HepG2 (cell line): Measurements from ENCODE around the gene EFCAB8. TPM values are rescaled to one million over a fixed set of nuclear protein-coding genes. Genes with fewer than 3 reads are reported as not detected.

Source experiments
- ARID4A ChIP-seq: sonication (generic); formaldehyde crosslinking; IDR thresholded peaks from 2 replicates; pipeline ENCODE4 v1.5.0; 2020; ENCODE audit warnings: mild to moderate bottlenecking, missing genetic modification reagents, borderline replicate concordance
- CEBPG ChIP-seq: IDR thresholded peaks from 2 replicates; pipeline ENCODE4 v1.6.1; 2016
- EED ChIP-seq: sonication (generic); formaldehyde crosslinking; IDR thresholded peaks from 2 replicates; pipeline ENCODE4 v1.5.0; 2020; ENCODE audit warnings: mild to moderate bottlenecking, missing genetic modification reagents
- FOXK2 ChIP-seq: fragments of 450-650 bp; IDR thresholded peaks from 2 replicates; pipeline ENCODE4 v1.6.1; 2016
- LCORL ChIP-seq, 2 experiments: fragments of 450-650 bp in 1 of 2; sonication (generic) in 1 of 2; formaldehyde crosslinking in 1 of 2; IDR thresholded peaks; 2 replicates each; pipeline versions ENCODE4 v1.5.0 to v1.6.1; 2017 to 2020; ENCODE audit warnings: antibody characterized with exemption in 1 of 2, missing genetic modification reagents in 1 of 2
- MTA1 ChIP-seq: sonication (generic); formaldehyde crosslinking; IDR thresholded peaks from 2 replicates; pipeline ENCODE4 v1.4.0; 2020; ENCODE audit warnings: missing genetic modification reagents, mild to moderate bottlenecking, borderline replicate concordance
- REXO4 ChIP-seq: sonication (generic); formaldehyde crosslinking; IDR thresholded peaks from 2 replicates; pipeline ENCODE4 v1.8.0; 2022; ENCODE audit warnings: missing genetic modification reagents, mild to moderate bottlenecking, borderline replicate concordance
- ZIK1 ChIP-seq: sonication (generic); formaldehyde crosslinking; IDR thresholded peaks from 2 replicates; pipeline ENCODE4 v1.5.0; 2020; ENCODE audit warnings: mild to moderate bottlenecking, low read depth, missing genetic modification reagents, borderline replicate concordance
- ZNF136 ChIP-seq: sonication (generic); formaldehyde crosslinking; IDR thresholded peaks from 2 replicates; pipeline ENCODE4 v1.8.1; 2022; ENCODE audit warnings: low read depth, mild to moderate bottlenecking, moderate library complexity, missing genetic modification reagents
- polyA plus RNA-seq, 8 experiments: library from polyadenylated mRNA; depleted of rRNA in 3 of 8; stranded (reverse) in 7 of 8; unstranded in 1 of 8; fragments of >200 nt; fragmentation: Illumina TruSeq in 4 of 8; extraction: Trizol in 4 of 8; gene quantifications; 2 replicates each; pipeline versions ENCODE4 v1.2.1 to v1.2.3, GENCODE V29; 2011 to 2016; ENCODE audit warnings: low read depth in 4 of 8, missing spikeins in 1 of 8, mixed read lengths in 1 of 8; ENCODE audit not compliant: insufficient read depth in 1 of 8
- total RNA-seq, 5 experiments: library from RNA; depleted of rRNA; stranded (reverse); fragments of >200 nt; fragmentation: Illumina TruSeq; extraction: Trizol; gene quantifications; 2 replicates each; pipeline ENCODE4 v1.2.3, GENCODE V29; 2016; ENCODE audit warnings: low read depth in 1 of 5
- TF ChIP-seq, protein P1 (sequence below): sonication (generic); formaldehyde crosslinking; IDR thresholded peaks from 2 replicates; pipeline ENCODE4 v1.4.0; 2020; ENCODE audit warnings: missing genetic modification reagents
- TF ChIP-seq, protein P2 (sequence below): IDR thresholded peaks from 2 replicates; pipeline ENCODE4 v1.6.1; 2016
- TF ChIP-seq, protein P3 (sequence below): sonication (generic); formaldehyde crosslinking; IDR thresholded peaks from 2 replicates; pipeline ENCODE4 v1.8.0; 2022; ENCODE audit warnings: mild to moderate bottlenecking, missing genetic modification reagents, borderline replicate concordance
- TF ChIP-seq, protein P4 (sequence below): sonication (generic); formaldehyde crosslinking; IDR thresholded peaks from 2 replicates; pipeline ENCODE4 v1.8.1; 2023; ENCODE audit warnings: mild to moderate bottlenecking, missing genetic modification reagents

EFCAB8 gene
- total and polyA plus RNA-seq, 2 of the 13 experiments (the other 11 are each of a cell fraction or from before 2014, with no cell fraction given) = 0.15 to 0.22 TPM

- no peak for TF ChIP-seq ARID4A (CRISPR knock-in tag)
- no peak; the same call in 1 of the 2 replicates for TF ChIP-seq MTA1 (CRISPR knock-in tag)
- TF ChIP-seq REXO4 (CRISPR knock-in tag) = no peak
- TF ChIP-seq, protein P1, sequence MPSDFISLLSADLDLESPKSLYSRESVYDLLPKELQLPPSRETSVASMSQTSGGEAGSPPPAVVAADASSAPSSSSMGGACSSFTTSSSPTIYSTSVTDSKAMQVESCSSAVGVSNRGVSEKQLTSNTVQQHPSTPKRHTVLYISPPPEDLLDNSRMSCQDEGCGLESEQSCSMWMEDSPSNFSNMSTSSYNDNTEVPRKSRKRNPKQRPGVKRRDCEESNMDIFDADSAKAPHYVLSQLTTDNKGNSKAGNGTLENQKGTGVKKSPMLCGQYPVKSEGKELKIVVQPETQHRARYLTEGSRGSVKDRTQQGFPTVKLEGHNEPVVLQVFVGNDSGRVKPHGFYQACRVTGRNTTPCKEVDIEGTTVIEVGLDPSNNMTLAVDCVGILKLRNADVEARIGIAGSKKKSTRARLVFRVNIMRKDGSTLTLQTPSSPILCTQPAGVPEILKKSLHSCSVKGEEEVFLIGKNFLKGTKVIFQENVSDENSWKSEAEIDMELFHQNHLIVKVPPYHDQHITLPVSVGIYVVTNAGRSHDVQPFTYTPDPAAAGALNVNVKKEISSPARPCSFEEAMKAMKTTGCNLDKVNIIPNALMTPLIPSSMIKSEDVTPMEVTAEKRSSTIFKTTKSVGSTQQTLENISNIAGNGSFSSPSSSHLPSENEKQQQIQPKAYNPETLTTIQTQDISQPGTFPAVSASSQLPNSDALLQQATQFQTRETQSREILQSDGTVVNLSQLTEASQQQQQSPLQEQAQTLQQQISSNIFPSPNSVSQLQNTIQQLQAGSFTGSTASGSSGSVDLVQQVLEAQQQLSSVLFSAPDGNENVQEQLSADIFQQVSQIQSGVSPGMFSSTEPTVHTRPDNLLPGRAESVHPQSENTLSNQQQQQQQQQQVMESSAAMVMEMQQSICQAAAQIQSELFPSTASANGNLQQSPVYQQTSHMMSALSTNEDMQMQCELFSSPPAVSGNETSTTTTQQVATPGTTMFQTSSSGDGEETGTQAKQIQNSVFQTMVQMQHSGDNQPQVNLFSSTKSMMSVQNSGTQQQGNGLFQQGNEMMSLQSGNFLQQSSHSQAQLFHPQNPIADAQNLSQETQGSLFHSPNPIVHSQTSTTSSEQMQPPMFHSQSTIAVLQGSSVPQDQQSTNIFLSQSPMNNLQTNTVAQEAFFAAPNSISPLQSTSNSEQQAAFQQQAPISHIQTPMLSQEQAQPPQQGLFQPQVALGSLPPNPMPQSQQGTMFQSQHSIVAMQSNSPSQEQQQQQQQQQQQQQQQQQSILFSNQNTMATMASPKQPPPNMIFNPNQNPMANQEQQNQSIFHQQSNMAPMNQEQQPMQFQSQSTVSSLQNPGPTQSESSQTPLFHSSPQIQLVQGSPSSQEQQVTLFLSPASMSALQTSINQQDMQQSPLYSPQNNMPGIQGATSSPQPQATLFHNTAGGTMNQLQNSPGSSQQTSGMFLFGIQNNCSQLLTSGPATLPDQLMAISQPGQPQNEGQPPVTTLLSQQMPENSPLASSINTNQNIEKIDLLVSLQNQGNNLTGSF (CRISPR knock-in tag) = no peak
- no peak for TF ChIP-seq CEBPG
- TF ChIP-seq EED (CRISPR knock-in tag) = no peak
- no peak for TF ChIP-seq LCORL (IDR thresholded peaks at IDR 0.05)
- TF ChIP-seq LCORL (CRISPR knock-in tag; IDR thresholded peaks at IDR 0.05) = no peak
- TF ChIP-seq FOXK2 = no peak
- no peak for TF ChIP-seq ZNF136 (CRISPR knock-in tag)
- TF ChIP-seq ZIK1 = no peak
- TF ChIP-seq, protein P2, sequence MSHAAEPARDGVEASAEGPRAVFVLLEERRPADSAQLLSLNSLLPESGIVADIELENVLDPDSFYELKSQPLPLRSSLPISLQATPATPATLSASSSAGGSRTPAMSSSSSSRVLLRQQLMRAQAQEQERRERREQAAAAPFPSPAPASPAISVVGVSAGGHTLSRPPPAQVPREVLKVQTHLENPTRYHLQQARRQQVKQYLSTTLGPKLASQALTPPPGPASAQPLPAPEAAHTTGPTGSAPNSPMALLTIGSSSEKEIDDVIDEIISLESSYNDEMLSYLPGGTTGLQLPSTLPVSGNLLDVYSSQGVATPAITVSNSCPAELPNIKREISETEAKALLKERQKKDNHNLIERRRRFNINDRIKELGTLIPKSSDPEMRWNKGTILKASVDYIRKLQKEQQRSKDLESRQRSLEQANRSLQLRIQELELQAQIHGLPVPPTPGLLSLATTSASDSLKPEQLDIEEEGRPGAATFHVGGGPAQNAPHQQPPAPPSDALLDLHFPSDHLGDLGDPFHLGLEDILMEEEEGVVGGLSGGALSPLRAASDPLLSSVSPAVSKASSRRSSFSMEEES (CRISPR knock-in tag) = peak; percentile 95
- TF ChIP-seq, protein P3, sequence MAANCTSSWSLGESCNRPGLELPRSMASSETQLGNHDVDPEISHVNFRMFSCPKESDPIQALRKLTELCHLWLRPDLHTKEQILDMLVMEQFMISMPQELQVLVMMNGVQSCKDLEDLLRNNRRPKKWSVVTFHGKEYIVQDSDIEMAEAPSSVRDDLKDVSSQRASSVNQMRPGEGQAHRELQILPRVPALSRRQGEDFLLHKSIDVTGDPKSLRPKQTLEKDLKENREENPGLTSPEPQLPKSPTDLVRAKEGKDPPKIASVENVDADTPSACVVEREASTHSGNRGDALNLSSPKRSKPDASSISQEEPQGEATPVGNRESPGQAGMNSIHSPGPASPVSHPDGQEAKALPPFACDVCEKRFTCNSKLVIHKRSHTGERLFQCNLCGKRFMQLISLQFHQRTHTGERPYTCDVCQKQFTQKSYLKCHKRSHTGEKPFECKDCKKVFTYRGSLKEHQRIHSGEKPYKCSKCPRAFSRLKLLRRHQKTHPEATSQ = no peak
- TF ChIP-seq, protein P4, sequence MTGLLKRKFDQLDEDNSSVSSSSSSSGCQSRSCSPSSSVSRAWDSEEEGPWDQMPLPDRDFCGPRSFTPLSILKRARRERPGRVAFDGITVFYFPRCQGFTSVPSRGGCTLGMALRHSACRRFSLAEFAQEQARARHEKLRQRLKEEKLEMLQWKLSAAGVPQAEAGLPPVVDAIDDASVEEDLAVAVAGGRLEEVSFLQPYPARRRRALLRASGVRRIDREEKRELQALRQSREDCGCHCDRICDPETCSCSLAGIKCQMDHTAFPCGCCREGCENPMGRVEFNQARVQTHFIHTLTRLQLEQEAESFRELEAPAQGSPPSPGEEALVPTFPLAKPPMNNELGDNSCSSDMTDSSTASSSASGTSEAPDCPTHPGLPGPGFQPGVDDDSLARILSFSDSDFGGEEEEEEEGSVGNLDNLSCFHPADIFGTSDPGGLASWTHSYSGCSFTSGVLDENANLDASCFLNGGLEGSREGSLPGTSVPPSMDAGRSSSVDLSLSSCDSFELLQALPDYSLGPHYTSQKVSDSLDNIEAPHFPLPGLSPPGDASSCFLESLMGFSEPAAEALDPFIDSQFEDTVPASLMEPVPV = no peak
Measured at GRCh38 chr20:32975698-32976674, 117.3 kb downstream of the EFCAB8 start (continued).
